H1 (cell line): ENCODE results near the gene ACSF3. TPM values are rescaled to one million over a fixed set of nuclear protein-coding genes. Genes with fewer than 3 reads are reported as not detected.
"Not testable (repeated sequence)": the region's sequence is repeated elsewhere in the genome, so short reads cannot be mapped to it uniquely, and the experiment has no call there.

ENCODE experiments used
- CTCF ChIA-PET: fragments of 300-600 bp; sonication (Branson Sonifier 250); formaldehyde crosslinking; loops from one replicate; lab custom pipeline; 2021; ENCODE audit not compliant: partially characterized antibody; lab: Charles Lee
- POLR2A ChIA-PET: fragments of 300-600 bp; sonication (Branson Sonifier 250); formaldehyde crosslinking; loops from one replicate; lab custom pipeline; 2021; ENCODE audit warnings: inconsistent platforms; ENCODE audit not compliant: partially characterized antibody; lab: Charles Lee
- DNase-seq, 2 experiments: peaks; one replicate each; pipeline versions ENCODE4 v3.0.0 to v3.0.0-alpha.2; 2010 to 2022; ENCODE audit warnings: low spot score in 2 of 2, low read depth in 1 of 2, mixed read lengths in 1 of 2
- FAIRE-seq: peaks from 2 replicates; lab custom pipeline; 2011; peaks lifted over from hg19 to GRCh38; lab: Jason Lieb, UNC
- H2AFZ ChIP-seq: 2 replicates; pipeline ENCODE4 v1.8.1; 2012; ENCODE audit warnings: low read length, inconsistent platforms
- H2AK5ac ChIP-seq: 2 replicates; pipeline ENCODE4 v1.6.1; 2013; ENCODE audit warnings: low read depth, low read length
- H2BK120ac ChIP-seq: replicated peaks from 2 replicates; pipeline ENCODE3; 2013; ENCODE audit warnings: low read depth, low read length, inconsistent platforms
- H2BK12ac ChIP-seq: 2 replicates; pipeline ENCODE4 v1.6.1; 2013; ENCODE audit warnings: low read depth, low read length
- H2BK15ac ChIP-seq: 2 replicates; pipeline ENCODE4 v1.6.1; 2013; ENCODE audit warnings: low read length
- H2BK20ac ChIP-seq: 2 replicates; pipeline ENCODE4 v1.6.1; 2013; ENCODE audit warnings: low read length
- H2BK5ac ChIP-seq: 2 replicates; pipeline ENCODE4 v1.6.1; 2013; ENCODE audit warnings: low read depth, low read length
- H3K14ac ChIP-seq: 2 replicates; pipeline ENCODE4 v1.6.1; 2013; ENCODE audit warnings: inconsistent platforms; ENCODE audit not compliant: insufficient read length
- H3K18ac ChIP-seq: 2 replicates; pipeline ENCODE4 v1.6.1; 2013; ENCODE audit warnings: low read length; ENCODE audit errors: extremely low read depth
- H3K23ac ChIP-seq: 2 replicates; pipeline ENCODE4 v1.6.1; 2013; ENCODE audit warnings: inconsistent platforms; ENCODE audit not compliant: insufficient read length
- H3K23me2 ChIP-seq: 2 replicates; pipeline ENCODE4 v1.6.1; 2013; ENCODE audit warnings: low read depth, low read length
- H3K27ac ChIP-seq: 2 replicates; pipeline ENCODE4 v1.6.1; 2011; ENCODE audit warnings: low read depth, low read length, inconsistent platforms
- H3K27me3 ChIP-seq, 4 experiments: replicated peaks in 1 of 4; 1 replicate in 1 of 4; 2 replicates in 3 of 4; pipeline versions ENCODE4 v1.6.1 to v1.8.1; 2011 to 2013; ENCODE audit warnings: low read length in 3 of 4, mild to moderate bottlenecking in 3 of 4, inconsistent platforms in 2 of 4, mixed read lengths in 2 of 4, moderate library complexity in 1 of 4; ENCODE audit not compliant: control insufficient read depth in 3 of 4, insufficient read depth in 3 of 4; ENCODE audit errors: extremely low read depth in 1 of 4
- H3K36me3 ChIP-seq, 4 experiments: 2 replicates each; pipeline versions ENCODE4 v1.6.1 to v1.8.1; 2011 to 2013; ENCODE audit warnings: mild to moderate bottlenecking in 4 of 4, low read length in 3 of 4, moderate library complexity in 2 of 4, control low read depth in 1 of 4, inconsistent platforms in 1 of 4; ENCODE audit not compliant: insufficient read depth in 4 of 4, control insufficient read depth in 2 of 4
- H3K4ac ChIP-seq: replicated peaks from 2 replicates; pipeline ENCODE3; 2013; ENCODE audit warnings: low read length, low read depth, mixed read lengths, inconsistent platforms; ENCODE audit not compliant: insufficient read length
- H3K4me1 ChIP-seq, 4 experiments: replicated peaks in 1 of 4; 1 replicate in 1 of 4; 2 replicates in 3 of 4; pipeline versions ENCODE4 v1.6.1 to v1.8.1; 2011 to 2013; ENCODE audit warnings: low read length in 3 of 4, inconsistent platforms in 2 of 4, mixed read lengths in 1 of 4; ENCODE audit not compliant: insufficient read depth in 4 of 4, control insufficient read depth in 3 of 4
- H3K4me2 ChIP-seq, 2 experiments: 2 replicates each; pipeline versions ENCODE4 v1.6.1 to v1.8.1; 2011 to 2013; ENCODE audit warnings: low read depth in 2 of 2, low read length in 2 of 2, control low read depth in 1 of 2, inconsistent platforms in 1 of 2, mild to moderate bottlenecking in 1 of 2; ENCODE audit not compliant: insufficient read depth in 1 of 2
- H3K4me3 ChIP-seq, 4 experiments: fragments of 200-600, 300-600 bp in 1 of 4; sonication (generic), shearing (Covaris generic), sonication (Bioruptor Twin) in 1 of 4; 2 replicates each; pipeline versions ENCODE4 v1.5.1 to v1.8.1; 2011 to 2016; ENCODE audit warnings: low read length in 4 of 4, low read depth in 3 of 4, control low read depth in 2 of 4, inconsistent platforms in 2 of 4, mild to moderate bottlenecking in 2 of 4, mixed read lengths in 1 of 4, moderate library complexity in 1 of 4; ENCODE audit not compliant: insufficient read depth in 2 of 4; ENCODE audit errors: extremely low read depth in 1 of 4
- H3K56ac ChIP-seq: replicated peaks from 2 replicates; pipeline ENCODE3; 2013; ENCODE audit warnings: low read depth, mild to moderate bottlenecking, mixed read lengths, low read length, inconsistent platforms; ENCODE audit not compliant: insufficient read length
- H3K79me1 ChIP-seq: 2 replicates; pipeline ENCODE4 v1.6.1; 2013; ENCODE audit warnings: low read depth, low read length, control low read depth
- H3K79me2 ChIP-seq, 2 experiments: 2 replicates each; pipeline versions ENCODE4 v1.6.1 to v1.8.1; 2012 to 2013; ENCODE audit warnings: low read length in 2 of 2, mild to moderate bottlenecking in 2 of 2, inconsistent platforms in 1 of 2; ENCODE audit not compliant: insufficient read depth in 2 of 2, control insufficient read depth in 1 of 2
- H3K9ac ChIP-seq, 4 experiments: replicated peaks in 1 of 4; 1 replicate in 1 of 4; 2 replicates in 3 of 4; pipeline versions ENCODE4 v1.6.1 to v1.8.1; 2011 to 2013; ENCODE audit warnings: low read depth in 3 of 4, low read length in 3 of 4, control low read depth in 2 of 4, mild to moderate bottlenecking in 2 of 4, moderate library complexity in 2 of 4, inconsistent platforms in 1 of 4; ENCODE audit errors: extremely low read depth in 1 of 4
- H3K9me3 ChIP-seq, 2 experiments: 2 replicates each; pipeline versions ENCODE4 v1.6.1 to v1.8.1; 2012 to 2013; ENCODE audit warnings: mild to moderate bottlenecking in 2 of 2, moderate library complexity in 2 of 2, control low read depth in 1 of 2, inconsistent platforms in 1 of 2, low read depth in 1 of 2, low read length in 1 of 2, mixed read lengths in 1 of 2; ENCODE audit not compliant: insufficient read depth in 2 of 2
- H4K20me1 ChIP-seq, 2 experiments: replicated peaks in 1 of 2; 2 replicates each; pipeline versions ENCODE3 to v1.8.1; 2011 to 2013; ENCODE audit warnings: inconsistent platforms in 2 of 2, low read length in 2 of 2, mild to moderate bottlenecking in 1 of 2; ENCODE audit not compliant: insufficient read depth in 2 of 2, control insufficient read depth in 1 of 2
- H4K5ac ChIP-seq: 2 replicates; pipeline ENCODE4 v1.6.1; 2013; ENCODE audit warnings: low read length, low read depth, mixed read lengths, inconsistent platforms; ENCODE audit not compliant: insufficient read length
- H4K8ac ChIP-seq: 2 replicates; pipeline ENCODE4 v1.8.0; 2013; ENCODE audit warnings: mild to moderate bottlenecking, moderate library complexity, low read length, inconsistent platforms; ENCODE audit not compliant: insufficient read depth; ENCODE audit errors: extremely low read depth
- H4K91ac ChIP-seq: replicated peaks from 2 replicates; pipeline ENCODE3; 2013; ENCODE audit warnings: low read length, mixed read lengths, inconsistent platforms; ENCODE audit not compliant: insufficient read length
- EGR1 ChIP-seq: IDR thresholded peaks from 2 replicates; pipeline ENCODE4 v1.6.1; 2011; ENCODE audit warnings: low read depth, low read length, borderline replicate concordance
- FOSL1 ChIP-seq: IDR thresholded peaks from 2 replicates; pipeline ENCODE4 v1.6.1; 2011; ENCODE audit warnings: mild to moderate bottlenecking, low read depth, low read length, moderate library complexity; ENCODE audit not compliant: insufficient read depth
- WGBS, 2 experiments: shearing (Covaris generic) in 1 of 2; methylation state at CpG; one replicate each; pipeline versions ENCODE4 v1.1.6 to v1.1.7; 2013 to 2015; ENCODE audit warnings: low lambda C conversion rate in 2 of 2, mixed read lengths in 2 of 2, inconsistent platforms in 1 of 2, low coverage in 1 of 2, missing lambda C conversion rate in 1 of 2; ENCODE audit not compliant: insufficient replicate concordance in 2 of 2, insufficient coverage in 1 of 2, insufficient read length in 1 of 2; ENCODE audit errors: extremely low coverage in 1 of 2, missing lambda C conversion rate in 1 of 2; 5-methylcytosine and 5-hydroxymethylcytosine counted together
- polyA plus RNA-seq, 7 experiments: library from polyadenylated mRNA; depleted of rRNA in 3 of 7; stranded (reverse) in 5 of 7; unstranded in 2 of 7; fragments of >200 nt in 5 of 7; fragments of 200-250 nt in 2 of 7; gene quantifications; 1 replicate in 5 of 7; 2 replicates in 1 of 7; 4 replicates in 1 of 7; pipeline versions ENCODE4 v1.2.1 to v1.2.3, GENCODE V29; 2011 to 2013; ENCODE audit warnings: missing spikeins in 2 of 7, mixed read lengths in 2 of 7
- total RNA-seq: library from RNA; stranded (reverse); fragmentation: NEBNext Ultra II Directional; extraction: Animal tissue kit (Norgen Biotek cat#: 25700); gene quantifications from 2 replicates; pipeline ENCODE4 v1.2.1, GENCODE V29; 2021

ACSF3 gene
- total and polyA plus RNA-seq, 2 of the 8 experiments (the other 6 are each of a cell fraction or from before 2014, with no cell fraction given), result 15.6 to 22.9 TPM

DNA sequence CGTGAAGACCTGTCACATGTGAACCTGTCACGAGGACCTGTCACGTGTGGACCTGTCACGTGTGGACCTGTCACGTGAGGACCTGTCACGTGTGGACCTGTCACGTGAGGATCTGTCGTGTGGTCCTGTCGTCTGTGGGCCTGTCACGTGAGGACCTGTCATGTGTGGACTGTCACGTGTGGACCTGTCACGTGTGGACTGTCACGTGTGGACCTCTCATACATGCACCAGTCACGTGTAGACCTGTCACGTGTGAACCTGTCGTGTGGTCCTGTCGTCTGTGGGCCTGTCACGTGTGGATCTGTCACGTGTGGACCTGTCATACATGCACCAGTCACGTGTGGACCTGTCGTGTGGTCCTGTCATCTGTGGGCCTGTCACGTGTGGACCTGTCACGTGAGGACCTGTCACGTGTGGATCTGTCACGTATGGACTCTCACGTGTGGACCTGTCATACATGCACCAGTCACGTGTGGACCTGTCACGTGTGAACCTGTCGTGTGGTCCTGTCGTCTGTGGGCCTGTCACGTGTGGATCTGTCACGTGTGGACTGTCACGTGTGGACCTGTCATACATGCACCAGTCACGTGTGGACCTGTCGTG is 19.5 kb upstream of the ACSF3 start:
- H3K23me2 ChIP-seq, H4K91ac ChIP-seq, H3K27me3 ChIP-seq, H3K18ac ChIP-seq, H2BK120ac ChIP-seq, DNase-seq, H4K20me1 ChIP-seq, H3K14ac ChIP-seq, H2BK20ac ChIP-seq, H4K5ac ChIP-seq, H3K4me1 ChIP-seq, H3K4me3 ChIP-seq, H2BK12ac ChIP-seq, H3K4ac ChIP-seq, H4K8ac ChIP-seq, H3K56ac ChIP-seq, H2BK15ac ChIP-seq, H3K79me2 ChIP-seq, H3K9ac ChIP-seq, H3K27ac ChIP-seq, H3K23ac ChIP-seq, H3K36me3 ChIP-seq, FAIRE-seq, POLR2A ChIA-PET, H2AK5ac ChIP-seq, H2BK5ac ChIP-seq, H3K4me2 ChIP-seq, H3K79me1 ChIP-seq, H2AFZ ChIP-seq: not testable (repeated sequence)
- 92% methylated on average over 35 of the region's 35 CpGs; no CpG with 5 or more reads in 1 of the 2 experiments for WGBS, 2 experiments
- CTCF ChIA-PET, result interaction anchor here (1.0 kb wide), 1 partner anchor 84 kb away, joined by 3 read pairs; no protein-coding TSS in a partner anchor
- TF ChIP-seq FOSL1, result peak; percentile 44; the same call in 1 of the 2 replicates
- peak; percentile 90 for TF ChIP-seq EGR1
- H3K9me3 ChIP-seq, result peaks cover 35 to 49% of the 10 kb centered on the region in 2 experiments
